ENCODE measurements around the gene CA5A.

Gene CA5A

DNA sequence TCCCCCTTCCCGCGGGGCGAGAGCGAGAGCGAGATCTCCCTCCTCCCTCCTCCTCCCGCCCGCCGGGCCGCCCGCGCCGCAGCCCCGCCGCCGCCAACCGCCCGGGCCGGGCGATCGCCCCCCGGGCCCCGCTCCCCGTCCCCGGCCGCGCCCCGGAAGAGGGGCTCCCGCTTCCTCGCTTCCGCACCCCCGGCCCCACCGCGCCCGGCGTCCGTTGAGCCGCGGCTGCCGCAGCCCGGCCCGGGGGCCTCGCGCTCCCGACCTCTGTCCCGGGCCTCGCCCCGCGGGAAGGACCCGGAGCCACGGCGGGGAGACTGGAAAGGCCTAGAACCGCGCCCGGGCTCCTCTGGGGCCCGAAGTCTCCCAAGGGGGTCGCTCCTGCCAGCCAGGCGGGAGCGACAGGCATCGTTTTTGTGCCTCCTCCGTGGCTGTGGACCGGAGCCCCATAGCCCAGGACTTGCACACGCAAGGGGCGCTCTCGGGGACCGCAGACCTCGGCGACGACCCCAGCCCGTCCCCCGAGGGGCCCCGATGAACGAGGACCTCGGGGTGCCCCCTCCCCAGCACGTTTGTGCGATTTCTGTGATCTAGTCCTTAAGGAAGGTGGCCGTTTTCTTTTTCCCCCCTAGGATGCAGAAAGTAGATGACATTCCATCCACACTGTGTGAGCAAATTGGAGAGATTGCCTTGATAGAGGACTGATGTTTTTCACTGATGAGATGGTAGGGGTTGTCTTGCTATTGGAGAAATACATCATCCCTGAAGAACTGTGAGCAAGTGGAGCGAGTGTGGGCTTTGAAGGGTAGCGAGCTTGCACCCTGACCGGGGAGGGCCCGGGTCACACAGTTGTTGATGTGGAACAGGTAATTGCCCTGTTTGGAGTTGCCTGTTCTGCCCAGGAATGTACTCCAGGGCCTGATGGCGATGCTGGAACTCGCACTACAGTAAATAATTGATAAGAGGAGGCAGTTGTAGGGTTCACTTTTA lies 15.5 kb upstream of the CA5A start:
- Histone ChIP-seq H3K36me3 (peaks cover 7% of the 10 kb centered on the region), H3K27me3 (no peaks in the 10 kb centered on the region), H3K9me3 (no peaks in the 10 kb centered on the region), H3K4me3 (ENCODE audit: low read depth in 1 of 2, low read length in 1 of 2) (peak overlapping the region; percentile 96), H3K27ac (peak overlapping the region; percentile 100), H3K4me1 (ENCODE audit: control insufficient read depth in 1 of 2, insufficient read depth in 1 of 2, low read depth in 1 of 2, low read length in 1 of 2) (peaks cover 81 to 82% of the 10 kb centered on the region in 2 experiments)
- TF ChIP-seq, protein P1, sequence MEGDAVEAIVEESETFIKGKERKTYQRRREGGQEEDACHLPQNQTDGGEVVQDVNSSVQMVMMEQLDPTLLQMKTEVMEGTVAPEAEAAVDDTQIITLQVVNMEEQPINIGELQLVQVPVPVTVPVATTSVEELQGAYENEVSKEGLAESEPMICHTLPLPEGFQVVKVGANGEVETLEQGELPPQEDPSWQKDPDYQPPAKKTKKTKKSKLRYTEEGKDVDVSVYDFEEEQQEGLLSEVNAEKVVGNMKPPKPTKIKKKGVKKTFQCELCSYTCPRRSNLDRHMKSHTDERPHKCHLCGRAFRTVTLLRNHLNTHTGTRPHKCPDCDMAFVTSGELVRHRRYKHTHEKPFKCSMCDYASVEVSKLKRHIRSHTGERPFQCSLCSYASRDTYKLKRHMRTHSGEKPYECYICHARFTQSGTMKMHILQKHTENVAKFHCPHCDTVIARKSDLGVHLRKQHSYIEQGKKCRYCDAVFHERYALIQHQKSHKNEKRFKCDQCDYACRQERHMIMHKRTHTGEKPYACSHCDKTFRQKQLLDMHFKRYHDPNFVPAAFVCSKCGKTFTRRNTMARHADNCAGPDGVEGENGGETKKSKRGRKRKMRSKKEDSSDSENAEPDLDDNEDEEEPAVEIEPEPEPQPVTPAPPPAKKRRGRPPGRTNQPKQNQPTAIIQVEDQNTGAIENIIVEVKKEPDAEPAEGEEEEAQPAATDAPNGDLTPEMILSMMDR (IDR thresholded peaks at IDR 0.05), result no peak

- no peaks in the 10 kb centered on the region for H3K27me3 ChIP-seq
- peaks cover 7% of the 10 kb centered on the region for H3K36me3 ChIP-seq
- no peaks in the 10 kb centered on the region for H3K9me3 ChIP-seq
- peak within 1 kb of the TSS; percentile 96 for H3K4me3 ChIP-seq (ENCODE audit: low read depth in 1 of 2, low read length in 1 of 2)
- H3K27ac ChIP-seq, result peak within 1 kb of the TSS; percentile 100
- H3K4me1 ChIP-seq (ENCODE audit: control insufficient read depth in 1 of 2, insufficient read depth in 1 of 2, low read depth in 1 of 2, low read length in 1 of 2), result peaks cover 72 to 73% of the 10 kb centered on the region in 2 experiments
- TF ChIP-seq, protein P1 (IDR thresholded peaks at IDR 0.05), result peak; percentile 6
Observed at GRCh38 chr16:87950765-87951551, 14.6 kb upstream of the CA5A start, which contains the start of gene BANP. BANP (plus strand) TSS chr16:87951434; CDS start chr16:87975116, 23,682 bp downstream.

- TF ChIP-seq, protein P1 (IDR thresholded peaks at IDR 0.05), result no peak
- H3K9me3 ChIP-seq, result no peaks in the 10 kb centered on the region
- H3K36me3 ChIP-seq, result peaks cover 7% of the 10 kb centered on the region
- peaks cover 63 to 66% of the 10 kb centered on the region in 2 experiments for H3K4me1 ChIP-seq (ENCODE audit: control insufficient read depth in 1 of 2, insufficient read depth in 1 of 2, low read depth in 1 of 2, low read length in 1 of 2)
- peak overlapping the region; percentile 85 for H3K27ac ChIP-seq
- no peaks in the 10 kb centered on the region for H3K27me3 ChIP-seq
- H3K4me3 ChIP-seq (ENCODE audit: low read depth in 1 of 2, low read length in 1 of 2), result no peak overlapping the region
Observed at GRCh38 chr16:87949071-87949744, 12.9 kb upstream of the CA5A start.

DNA sequence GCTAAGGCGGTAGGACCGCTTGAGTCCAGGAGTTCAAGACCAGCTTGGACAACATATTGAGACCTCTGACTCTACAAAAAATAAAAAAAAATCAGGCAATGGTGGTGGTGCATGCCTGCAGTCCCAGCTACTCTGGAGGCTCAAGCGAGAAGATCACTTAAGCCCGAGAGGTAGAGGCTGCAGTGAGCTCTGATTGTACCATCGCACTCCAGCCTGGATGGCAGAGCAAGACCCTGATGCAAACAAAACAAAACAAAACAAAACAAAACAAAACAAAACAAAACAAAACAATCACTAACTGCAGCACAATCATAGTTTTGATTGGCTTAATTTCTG lies 12.4 kb upstream of the CA5A start:
- Histone ChIP-seq H3K9me3 (no peaks in the 10 kb centered on the region), H3K4me1 (ENCODE audit: control insufficient read depth in 1 of 2, insufficient read depth in 1 of 2, low read depth in 1 of 2, low read length in 1 of 2) (peaks cover 58 to 61% of the 10 kb centered on the region in 2 experiments), H3K27ac (peak overlapping the region; percentile 85), H3K4me3 (ENCODE audit: low read depth in 1 of 2, low read length in 1 of 2) (peak overlapping the region in 1 of 2 experiments; percentile 42), H3K36me3 (peaks cover 7% of the 10 kb centered on the region), H3K27me3 (no peaks in the 10 kb centered on the region)
- TF ChIP-seq, protein P1 (IDR thresholded peaks at IDR 0.05), result no peak

- peak overlapping the region; percentile 85 for H3K27ac ChIP-seq
- peaks cover 53 to 56% of the 10 kb centered on the region in 2 experiments for H3K4me1 ChIP-seq (ENCODE audit: control insufficient read depth in 1 of 2, insufficient read depth in 1 of 2, low read depth in 1 of 2, low read length in 1 of 2)
- TF ChIP-seq, protein P1 (IDR thresholded peaks at IDR 0.05), result peak; percentile 14
- H3K36me3 ChIP-seq, result peaks cover 7% of the 10 kb centered on the region
- H3K9me3 ChIP-seq, result no peaks in the 10 kb centered on the region
- no peaks in the 10 kb centered on the region for H3K27me3 ChIP-seq
- H3K4me3 ChIP-seq (ENCODE audit: low read depth in 1 of 2, low read length in 1 of 2), result peak overlapping the region; percentile 42 to 50
Observed at GRCh38 chr16:87948119-87948545, 11.8 kb upstream of the CA5A start.
